Epithelial cell of proximal tubule (primary cell): ENCODE results near the gene TMEM178B. TPM values are rescaled to one million over a fixed set of nuclear protein-coding genes. Genes with fewer than 3 reads are reported as not detected.

ENCODE experiments used
- DNase-seq: peaks from one replicate; pipeline ENCODE4 v3.0.0-alpha.2; 2011; ENCODE audit warnings: low read depth
- H3K4me3 ChIP-seq: 2 replicates; pipeline ENCODE4 v1.5.1; 2011; ENCODE audit warnings: low read depth, mild to moderate bottlenecking, low read length
- total RNA-seq: library from RNA; depleted of rRNA; stranded (reverse); fragments of >200 nt; gene quantifications from 2 replicates; pipeline ENCODE4 v1.2.3, GENCODE V29; 2015
- TF ChIP-seq, protein P1 (sequence below): conservative IDR thresholded peaks from 2 replicates; pipeline ENCODE4 v1.5.1; 2012; ENCODE audit warnings: low read depth, mild to moderate bottlenecking, low read length

TMEM178B gene
- total RNA-seq, 1 donor from 2014 or later: 3.1 TPM

DNA sequence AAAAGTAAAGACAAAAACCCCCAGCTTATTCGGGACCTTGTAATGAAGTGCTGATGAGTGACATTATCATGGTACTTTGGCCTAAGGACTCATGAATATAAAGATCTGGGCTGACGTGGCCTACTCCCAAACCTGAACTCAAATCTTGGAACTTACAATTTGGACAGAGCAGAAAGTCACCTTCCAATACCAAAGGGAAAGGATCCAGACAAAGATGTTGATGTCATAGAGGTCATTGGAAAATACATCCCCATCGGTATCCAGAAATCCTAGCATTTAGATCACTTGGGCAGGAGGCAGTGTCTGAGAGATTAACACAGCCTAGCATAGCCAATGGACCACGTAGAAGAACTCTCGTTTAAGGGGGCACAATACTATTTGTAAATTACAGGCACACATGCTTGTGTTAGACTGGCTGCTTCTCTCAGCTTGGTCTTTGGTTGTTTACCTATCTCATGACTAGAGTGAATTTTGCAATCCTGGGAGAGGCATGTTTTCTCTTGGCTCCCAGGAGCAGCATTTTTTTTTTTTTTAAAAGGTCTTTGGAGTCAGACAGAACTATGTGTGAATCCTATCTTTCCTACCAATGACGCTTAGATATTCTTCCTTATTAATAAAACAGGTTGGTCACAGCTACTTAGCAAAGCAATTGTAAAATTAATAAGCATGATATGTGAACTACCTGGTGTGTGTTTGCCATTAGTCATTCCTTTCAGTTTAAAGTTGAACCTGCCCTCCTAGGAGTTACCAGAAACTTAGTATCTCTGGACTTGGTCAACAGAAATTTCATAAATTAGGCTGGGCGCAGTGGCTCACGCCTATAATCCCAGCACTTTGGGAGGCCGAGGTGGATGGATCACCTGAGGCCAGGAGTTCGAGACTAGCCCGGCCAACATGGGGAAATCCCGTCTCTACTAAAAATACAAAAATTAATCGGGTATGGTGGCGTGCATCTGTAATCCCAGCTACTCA lies 31.4 kb upstream of the TMEM178B start:
- TF ChIP-seq, protein P1, sequence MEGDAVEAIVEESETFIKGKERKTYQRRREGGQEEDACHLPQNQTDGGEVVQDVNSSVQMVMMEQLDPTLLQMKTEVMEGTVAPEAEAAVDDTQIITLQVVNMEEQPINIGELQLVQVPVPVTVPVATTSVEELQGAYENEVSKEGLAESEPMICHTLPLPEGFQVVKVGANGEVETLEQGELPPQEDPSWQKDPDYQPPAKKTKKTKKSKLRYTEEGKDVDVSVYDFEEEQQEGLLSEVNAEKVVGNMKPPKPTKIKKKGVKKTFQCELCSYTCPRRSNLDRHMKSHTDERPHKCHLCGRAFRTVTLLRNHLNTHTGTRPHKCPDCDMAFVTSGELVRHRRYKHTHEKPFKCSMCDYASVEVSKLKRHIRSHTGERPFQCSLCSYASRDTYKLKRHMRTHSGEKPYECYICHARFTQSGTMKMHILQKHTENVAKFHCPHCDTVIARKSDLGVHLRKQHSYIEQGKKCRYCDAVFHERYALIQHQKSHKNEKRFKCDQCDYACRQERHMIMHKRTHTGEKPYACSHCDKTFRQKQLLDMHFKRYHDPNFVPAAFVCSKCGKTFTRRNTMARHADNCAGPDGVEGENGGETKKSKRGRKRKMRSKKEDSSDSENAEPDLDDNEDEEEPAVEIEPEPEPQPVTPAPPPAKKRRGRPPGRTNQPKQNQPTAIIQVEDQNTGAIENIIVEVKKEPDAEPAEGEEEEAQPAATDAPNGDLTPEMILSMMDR: no peak
- DNase-seq: peak; percentile 87
- no peak overlapping the region for H3K4me3 ChIP-seq

DNA sequence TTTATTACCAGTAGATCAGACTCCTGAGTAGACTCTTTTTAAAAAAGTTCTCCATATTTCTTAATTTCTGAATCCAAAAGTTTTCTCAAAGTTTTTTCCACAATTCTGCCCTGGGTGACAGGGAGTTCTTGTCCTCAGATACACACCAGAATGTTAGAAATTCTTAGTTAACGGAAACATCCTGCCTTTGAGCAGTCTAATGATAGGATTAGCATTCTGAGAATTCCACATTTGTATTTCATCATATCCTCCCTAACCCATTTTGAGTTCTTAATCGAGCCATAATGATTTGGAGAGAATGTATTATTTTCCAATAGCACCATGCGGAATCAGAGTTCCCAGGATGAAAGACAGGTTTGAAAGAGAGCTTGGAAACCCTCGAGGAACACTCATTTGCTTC lies 30.2 kb upstream of the TMEM178B start:
- no peak overlapping the region for H3K4me3 ChIP-seq
- TF ChIP-seq, protein P1: no peak
- no peak for DNase-seq

DNA sequence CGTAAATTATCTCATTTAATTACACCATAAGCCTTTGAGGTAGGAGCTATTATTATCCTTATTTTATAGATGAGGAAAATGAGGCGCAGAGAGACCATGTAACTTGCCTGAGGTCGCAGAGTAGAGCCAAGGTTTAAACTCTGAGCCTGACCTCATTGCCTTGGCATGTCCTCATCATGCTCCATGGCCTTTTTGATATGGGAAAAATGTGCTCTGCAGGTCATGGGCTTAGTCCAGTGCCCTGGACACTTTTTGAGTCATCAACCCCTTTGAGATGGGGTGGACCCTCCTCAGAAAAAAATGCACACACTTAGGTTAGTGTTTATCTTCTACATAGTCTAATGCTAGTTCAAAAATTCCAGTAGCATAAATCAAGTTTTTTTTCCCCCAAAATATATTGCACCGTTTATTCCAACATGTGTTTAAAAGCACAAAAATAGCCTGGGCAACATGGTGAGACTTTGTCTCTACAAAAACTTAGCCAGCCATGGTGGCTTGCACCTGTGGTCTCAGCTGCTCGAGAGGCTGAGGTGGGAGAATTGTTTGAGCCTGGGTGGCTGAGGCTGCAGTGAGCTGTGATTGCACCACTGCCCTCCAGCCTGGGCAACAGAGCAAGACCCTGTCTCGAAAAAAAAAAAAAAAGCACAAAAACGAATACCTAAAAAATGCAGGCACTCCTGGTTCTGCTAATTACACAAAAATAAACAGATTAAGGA lies 28.6 kb upstream of the TMEM178B start:
- H3K4me3 ChIP-seq: no peak overlapping the region
- TF ChIP-seq, protein P1: no peak
- DNase-seq: peak; percentile 95

DNA sequence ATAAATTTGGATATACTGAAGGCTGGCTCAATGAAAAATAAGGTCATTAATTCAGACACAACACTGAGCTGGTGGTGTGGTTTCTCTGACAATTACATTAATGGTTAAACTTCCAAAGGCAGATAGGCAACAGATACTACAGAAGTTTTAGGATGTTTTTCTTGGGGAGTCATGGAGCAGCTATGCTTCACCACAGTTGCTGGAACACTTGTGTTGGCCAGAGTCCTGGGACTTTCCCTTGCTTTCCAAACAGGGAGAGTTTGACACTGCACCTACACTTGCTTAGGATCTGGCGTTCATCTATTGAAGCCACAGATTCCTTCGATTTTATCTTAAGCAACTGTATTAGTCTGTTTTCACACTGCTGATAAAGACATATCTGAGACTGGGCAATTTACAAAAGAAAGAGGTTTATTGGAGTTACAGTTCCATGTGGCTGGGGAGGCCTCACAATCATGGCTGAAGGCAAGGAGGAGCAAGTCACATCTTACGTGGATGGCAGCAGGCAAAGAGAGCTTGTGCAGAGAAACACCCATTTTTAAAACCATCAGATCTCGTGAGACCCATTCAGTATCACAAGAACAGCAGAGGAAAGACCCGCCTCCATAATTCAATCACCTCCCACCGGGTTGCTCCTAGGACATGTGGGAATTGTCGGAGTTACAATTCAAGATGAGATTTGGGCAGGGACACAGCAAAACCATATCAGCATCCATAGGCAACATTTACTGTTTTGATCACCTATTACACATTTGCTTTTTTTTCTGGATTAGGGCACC lies 27.8 kb upstream of the TMEM178B start:
- TF ChIP-seq, protein P1: no peak
- no peak overlapping the region for H3K4me3 ChIP-seq
- peak; percentile 97 for DNase-seq

DNA sequence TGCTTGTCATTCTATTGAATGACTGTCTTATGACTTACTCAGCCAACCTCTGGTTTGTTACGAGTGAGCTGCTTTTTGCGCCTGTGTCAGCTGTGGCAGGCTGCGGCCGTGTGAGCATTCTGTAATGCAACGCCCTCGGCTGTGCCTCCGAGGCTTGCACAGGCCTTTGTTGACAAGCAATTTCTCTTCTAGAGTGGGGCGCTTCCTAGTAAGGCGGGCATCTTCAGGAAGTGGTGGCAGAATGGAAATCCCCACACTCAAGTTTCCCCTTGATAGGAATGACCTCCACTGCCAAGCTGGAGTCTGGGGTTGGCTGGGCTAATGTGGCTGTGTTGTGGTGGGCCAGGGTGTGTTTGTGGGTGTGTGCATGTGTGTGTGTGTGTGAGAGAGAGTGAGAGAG lies 20.2 kb upstream of the TMEM178B start:
- no peak overlapping the region for H3K4me3 ChIP-seq
- DNase-seq: no peak
- TF ChIP-seq, protein P1: no peak

DNA sequence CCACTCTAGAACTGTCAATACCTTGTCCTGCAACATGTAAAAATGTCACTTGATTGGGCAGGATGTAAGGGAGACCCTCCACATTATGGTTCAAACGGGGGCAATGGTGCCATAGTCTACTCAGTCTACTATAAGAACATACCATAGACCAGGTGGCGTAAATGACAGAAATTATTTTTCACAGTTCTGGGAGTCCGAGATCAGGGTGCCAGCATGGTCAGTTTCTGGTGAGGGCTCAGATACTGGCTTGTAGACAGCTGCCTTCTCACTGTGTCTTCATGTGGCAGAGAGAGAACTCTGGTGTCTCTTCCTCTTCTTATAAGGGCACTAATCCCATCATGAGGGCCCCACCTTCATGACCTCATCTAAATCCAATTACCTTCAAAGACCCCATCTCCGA lies 18.7 kb upstream of the TMEM178B start:
- TF ChIP-seq, protein P1: no peak
- no peak overlapping the region for H3K4me3 ChIP-seq

More for the DNA sequence above, 18.7 kb upstream of the TMEM178B start:
- no peak for DNase-seq
